ENCODE measurements around the gene VIT.
"Not testable (repeated sequence)": the region's sequence is repeated elsewhere in the genome, so short reads cannot be mapped to it uniquely, and the experiment has no call there.

VIT gene

DNA sequence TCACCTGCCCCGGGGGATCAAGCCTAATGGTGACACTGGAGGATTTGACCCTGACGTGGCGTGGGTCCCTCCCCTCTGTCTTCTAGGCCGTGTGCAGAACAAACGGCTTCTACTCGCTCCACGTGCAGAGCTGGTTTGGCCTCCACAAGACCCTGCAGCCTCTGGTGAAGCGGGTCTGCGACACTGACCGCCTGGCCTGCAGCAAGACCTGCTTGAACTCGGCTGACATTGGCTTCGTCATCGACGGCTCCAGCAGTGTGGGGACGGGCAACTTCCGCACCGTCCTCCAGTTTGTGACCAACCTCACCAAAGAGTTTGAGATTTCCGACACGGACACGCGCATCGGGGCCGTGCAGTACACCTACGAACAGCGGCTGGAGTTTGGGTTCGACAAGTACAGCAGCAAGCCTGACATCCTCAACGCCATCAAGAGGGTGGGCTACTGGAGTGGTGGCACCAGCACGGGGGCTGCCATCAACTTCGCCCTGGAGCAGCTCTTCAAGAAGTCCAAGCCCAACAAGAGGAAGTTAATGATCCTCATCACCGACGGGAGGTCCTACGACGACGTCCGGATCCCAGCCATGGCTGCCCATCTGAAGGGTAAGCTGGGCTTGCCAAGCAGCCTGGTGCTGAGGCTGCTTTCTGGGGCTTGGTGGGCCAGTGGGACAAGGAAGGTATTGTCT, 112.0 kb downstream of the VIT start:
- DNase-seq = no peak

GRCh38 chr2:36809069-36809445, 112.5 kb downstream of the VIT start:
- DNase-seq = no peak

DNA sequence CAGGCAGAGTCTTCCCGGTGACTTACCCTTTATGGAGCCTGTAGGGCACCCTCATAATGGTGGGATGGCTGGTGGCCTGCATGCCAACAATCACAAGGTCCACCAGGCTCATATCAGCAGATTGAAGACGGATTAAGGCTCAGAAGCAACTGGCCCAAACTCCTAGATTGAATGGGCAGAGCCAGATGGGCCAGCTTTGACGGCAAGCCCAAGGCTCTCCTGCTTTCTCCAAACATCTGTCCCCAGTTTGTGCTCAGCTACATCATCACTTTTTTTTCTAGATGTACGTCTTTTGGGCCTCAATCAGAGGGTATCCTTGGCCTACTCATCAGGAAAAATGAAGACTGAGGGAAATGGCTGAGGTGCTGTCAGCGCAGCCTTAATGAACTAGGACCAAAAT, 114.6 kb downstream of the VIT start:
- no peak for DNase-seq

- no peak for DNase-seq
These were observed 115.7 kb downstream of the VIT start for GRCh38 chr2:36812196-36812595.

DNA sequence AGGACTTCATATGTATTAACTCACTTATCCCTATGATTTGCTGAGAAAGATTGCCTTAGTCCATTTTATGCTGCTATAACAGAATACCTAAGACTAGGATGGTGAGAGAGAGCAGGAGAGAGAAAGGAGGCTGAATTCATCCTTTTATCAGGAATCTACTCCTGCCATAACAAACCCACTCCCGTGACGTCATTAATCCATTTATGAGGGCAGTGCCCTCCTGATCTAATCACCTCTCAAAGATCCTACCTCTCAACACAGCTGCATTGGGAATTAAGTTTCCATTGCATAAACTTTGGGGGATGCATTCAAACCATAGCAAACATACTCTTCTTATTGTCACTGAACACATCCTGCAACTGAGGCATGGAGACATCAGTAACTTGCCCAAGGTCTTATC, 122.0 kb downstream of the VIT start:
- no peak for DNase-seq

- DNase-seq = no peak
These were observed 122.7 kb downstream of the VIT start for GRCh38 chr2:36819095-36819711.

DNA sequence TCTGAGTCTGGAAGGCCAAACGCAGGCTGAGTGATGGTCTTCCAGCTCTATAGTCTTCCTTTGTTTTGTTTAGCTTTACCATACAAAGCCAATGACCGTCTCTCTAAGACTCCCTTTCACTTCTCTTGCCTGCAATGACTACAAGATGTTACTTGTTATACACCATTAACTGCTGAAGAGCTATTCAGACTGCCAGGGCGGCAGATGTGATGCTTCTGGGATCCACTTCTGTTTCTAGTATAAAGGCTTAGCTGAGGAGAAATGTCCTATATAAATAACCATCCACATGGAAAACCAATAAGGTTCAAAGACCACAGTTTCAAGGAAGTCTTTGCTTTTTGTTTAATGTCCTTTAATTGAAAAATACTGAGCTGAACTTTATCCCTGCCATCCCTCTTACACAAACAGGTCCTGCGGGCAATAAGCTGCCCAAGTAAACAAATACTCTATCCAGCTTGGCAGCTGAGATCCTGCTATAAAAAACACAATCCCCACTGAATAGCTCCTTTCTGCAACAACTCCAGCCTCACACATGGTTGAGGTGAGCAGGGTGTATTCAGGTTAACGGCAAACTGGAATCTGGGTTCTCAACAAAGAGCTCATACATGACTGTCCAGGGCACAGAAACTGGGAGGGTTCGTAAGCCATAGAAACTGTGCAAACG, 124.6 kb downstream of the VIT start:
- DNase-seq = no peak

- no peak for DNase-seq
These were observed 127.4 kb downstream of the VIT start for GRCh38 chr2:36823862-36824261.

DNA sequence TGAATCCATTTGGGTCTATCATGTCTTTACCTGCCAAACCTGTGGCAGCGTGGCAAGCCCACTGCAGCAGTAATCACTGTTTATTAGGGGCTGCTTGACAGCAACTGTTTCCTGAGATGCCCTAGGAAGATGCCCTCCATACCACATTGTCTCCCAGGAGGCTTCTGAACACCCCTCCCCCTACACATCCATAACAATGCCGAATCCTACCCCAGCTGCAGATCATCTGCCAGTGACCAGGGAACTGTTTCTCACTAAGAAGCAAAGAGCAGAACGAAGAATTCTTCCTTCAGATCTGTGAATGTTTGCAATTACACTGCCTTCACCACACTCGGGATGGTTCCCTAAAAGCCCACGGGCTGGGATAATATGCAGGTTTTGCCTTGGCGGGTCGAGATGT, 127.8 kb downstream of the VIT start:
- no peak for DNase-seq

- not testable (repeated sequence) for DNase-seq
These were observed 128.2 kb downstream of the VIT start for GRCh38 chr2:36824683-36825082.

DNA sequence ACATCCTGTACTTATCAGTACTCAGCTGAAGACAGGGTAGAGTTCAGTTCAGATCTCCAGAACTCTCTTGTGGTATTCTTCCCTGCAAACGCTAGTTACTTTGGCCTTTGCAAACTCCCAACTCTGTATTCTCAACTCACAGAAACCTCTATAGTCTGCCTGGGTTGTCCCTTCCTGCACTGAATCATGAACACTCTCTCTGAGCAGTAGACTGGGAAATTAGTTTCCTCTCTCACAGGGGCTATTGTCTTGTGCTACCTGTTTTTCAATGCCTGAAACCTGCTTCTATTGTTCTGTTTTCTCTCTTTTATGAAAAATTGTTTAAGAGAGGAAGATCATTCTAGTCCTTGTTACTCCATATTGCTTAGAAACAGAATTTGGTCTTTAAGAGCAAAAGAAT, 134.7 kb downstream of the VIT start:
- no peak for DNase-seq

- DNase-seq = no peak
These were observed 137.7 kb downstream of the VIT start for GRCh38 chr2:36834203-36834602.

DNA sequence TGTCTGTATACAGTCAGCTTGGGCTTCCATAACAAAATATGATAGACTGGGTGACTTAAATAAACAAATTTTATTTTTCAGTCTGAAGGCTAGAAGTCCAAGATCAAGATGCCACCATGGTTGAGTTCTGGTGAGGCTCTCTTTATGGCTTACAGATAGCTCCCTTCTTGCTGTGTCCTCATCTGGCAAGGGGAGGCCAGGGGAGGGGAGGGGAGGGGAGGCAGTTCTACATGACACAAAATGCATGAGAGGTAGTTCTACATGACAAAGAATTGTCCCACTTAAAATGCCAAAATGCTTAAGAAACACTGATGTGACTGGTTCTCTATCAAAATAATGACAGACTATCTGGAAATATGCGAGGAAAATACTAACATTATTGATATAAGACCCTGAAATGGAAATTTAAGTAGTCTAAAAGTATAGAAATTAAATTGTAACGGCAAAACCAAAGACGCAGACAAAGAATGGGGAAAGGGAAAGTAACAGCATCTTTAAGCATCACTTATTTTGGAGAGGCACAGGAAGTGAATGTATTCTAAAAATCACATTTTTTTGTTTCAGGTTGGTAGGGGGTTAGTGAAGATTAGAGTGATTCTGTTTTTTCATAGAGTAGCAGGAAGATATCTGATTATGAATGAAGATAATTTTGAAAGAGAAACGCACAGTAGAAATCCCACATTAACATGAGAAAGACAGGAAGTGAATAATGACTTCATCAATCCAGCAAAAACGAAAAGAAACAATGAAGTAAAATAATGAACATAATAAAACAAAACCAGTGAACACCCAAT, 138.4 kb downstream of the VIT start:
- no peak for DNase-seq

- no peak for DNase-seq
These were observed 143.6 kb downstream of the VIT start for GRCh38 chr2:36839976-36840617.

- DNase-seq = no peak
These were observed 147.3 kb downstream of the VIT start for GRCh38 chr2:36843838-36844237.

- no peak for DNase-seq
These were observed 152.8 kb downstream of the VIT start for GRCh38 chr2:36849265-36849664.

DNA sequence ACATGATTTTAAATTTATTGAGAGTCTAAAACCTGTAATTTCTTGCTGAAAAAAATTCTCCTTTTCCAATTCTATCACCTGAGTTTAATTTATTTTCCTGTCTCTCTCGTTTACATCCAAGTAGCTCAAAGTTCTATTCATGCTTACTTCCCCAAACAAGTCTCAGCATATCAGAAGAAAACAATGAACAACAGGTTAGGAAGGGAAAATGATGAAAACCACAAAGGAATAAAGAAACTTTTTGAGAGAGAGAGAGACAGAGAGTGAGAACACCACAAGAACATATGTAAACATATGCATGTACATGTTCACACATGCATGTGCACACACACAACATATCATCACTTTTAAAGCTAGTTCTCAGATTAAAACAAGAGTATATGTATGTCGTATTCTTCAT, 157.7 kb downstream of the VIT start:
- DNase-seq = no peak

DNA sequence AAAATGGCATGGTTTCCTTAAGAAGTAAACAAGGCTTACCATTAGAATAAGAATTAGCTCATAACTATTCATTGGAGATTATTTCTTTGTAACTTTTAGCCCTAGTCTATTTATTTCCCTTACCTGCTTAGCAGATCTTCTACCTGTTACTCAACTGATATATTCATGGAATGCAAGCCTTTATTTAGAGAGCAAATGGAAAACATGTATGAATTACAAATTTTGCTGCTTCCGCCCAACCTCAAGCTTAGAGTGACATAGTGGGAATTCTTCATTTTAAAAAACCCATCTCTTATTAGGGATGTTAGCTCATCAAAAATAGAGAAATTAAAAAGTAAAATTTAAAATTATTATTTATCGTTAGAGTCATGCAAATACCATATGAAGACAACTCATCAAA, 158.9 kb downstream of the VIT start:
- no peak for DNase-seq

DNA sequence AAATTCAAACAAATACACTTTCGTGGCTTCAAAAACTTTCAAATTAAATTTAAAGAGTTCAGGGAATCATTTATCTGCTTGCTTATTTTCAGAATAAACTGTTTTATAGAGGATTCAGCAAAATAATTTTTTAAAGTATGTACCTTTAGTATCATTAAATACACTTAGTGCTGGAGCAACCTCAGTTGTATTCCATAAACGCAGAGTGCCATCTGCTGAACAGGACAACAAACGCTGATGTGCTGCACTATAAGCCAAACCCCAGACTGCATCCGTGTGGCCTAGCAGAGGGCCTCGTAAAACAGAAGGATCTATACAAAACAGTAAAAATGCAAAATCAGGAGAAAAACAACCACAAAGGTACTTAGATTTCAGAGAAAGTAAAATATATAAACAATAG, 161.2 kb downstream of the VIT start:
- DNase-seq = no peak

GRCh38 chr2:36858551-36859365, 162.3 kb downstream of the VIT start:
- DNase-seq = no peak

GRCh38 chr2:36859366-36859792, 162.9 kb downstream of the VIT start:
- DNase-seq = no peak

- DNase-seq = no peak
These were observed 165.4 kb downstream of the VIT start for GRCh38 chr2:36861896-36862295.

Measured in amniotic stem cell (primary cell).